SKM-1 (cell line): ENCODE results near the gene FNIP2.
"Not testable (repeated sequence)": the region's sequence is repeated elsewhere in the genome, so short reads cannot be mapped to it uniquely, and the experiment has no call there.

Experiments used
- DNase-seq: peaks from one replicate; lab custom pipeline; 2025; ENCODE audit not compliant: unreplicated experiment; lab: John Stamatoyannopoulos, UW

The FNIP2 gene

DNA sequence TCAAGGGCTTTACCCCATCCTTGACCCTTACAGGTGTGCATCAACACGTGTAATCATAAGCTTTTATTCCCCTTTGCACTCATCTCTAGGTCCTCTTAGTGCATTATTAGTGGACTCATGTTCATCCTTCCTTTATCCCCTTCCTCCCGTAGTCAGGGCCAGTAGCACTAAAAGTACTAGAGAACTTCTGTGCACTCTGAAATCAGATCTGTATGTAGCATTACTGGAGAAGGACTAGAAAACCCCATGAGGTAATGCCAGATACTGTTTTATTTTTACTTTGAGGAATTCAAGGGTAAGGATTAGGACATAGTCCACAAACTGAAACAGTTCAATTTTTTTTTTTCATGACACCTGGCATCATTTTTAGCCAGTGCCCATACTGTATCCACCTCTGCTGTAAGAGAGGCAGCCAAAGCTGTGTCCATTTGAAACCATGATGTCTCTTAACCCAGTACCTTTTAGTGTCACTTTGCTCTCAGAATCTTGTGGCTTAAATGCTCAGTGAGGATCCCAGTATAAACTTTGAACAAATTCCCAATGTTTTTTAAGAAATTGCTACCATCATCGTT is 134.7 kb downstream of the FNIP2 start:
- no peak for DNase-seq

DNA sequence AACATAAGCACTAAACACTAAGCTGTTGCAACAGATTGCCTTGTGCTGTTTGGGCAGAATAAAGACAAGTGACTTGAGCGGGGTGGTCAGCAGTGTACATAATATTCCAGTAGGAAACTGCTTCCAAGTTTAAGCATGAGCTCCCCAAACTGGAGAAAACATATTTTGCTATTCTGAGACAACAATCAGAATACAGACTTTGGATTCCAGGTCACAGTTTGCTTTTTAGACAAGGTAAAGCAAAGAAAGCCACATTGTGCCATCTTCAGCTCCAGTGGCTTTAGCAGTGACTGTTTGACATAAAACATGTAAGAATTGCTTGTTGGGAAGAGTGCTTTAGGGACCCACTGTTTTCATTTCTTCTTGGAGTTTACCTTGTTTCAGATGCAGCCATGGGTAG is 136.0 kb downstream of the FNIP2 start:
- DNase-seq: no peak

- no peak for DNase-seq
Observed at GRCh38 chr4:158906073-158906472, 137.2 kb downstream of the FNIP2 start.

DNA sequence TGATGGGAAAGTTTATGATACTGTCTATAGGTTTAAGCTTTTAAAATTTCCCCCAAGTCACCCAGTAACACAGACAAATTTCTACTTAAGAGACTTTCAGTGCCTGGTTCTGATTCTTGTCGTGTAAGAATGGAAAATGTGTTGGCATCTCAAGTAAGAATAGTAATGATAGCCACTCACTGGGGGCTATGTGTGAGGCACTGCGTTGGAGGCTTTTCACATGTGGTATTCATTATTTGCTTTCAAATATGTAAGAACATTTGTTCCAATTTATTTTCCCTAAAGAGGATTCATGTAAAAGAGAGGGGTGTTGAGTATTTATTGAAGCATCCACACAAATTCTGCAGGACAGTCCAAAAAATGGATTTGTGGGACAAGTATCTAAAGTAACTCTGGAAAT is 143.6 kb downstream of the FNIP2 start:
- no peak for DNase-seq

DNA sequence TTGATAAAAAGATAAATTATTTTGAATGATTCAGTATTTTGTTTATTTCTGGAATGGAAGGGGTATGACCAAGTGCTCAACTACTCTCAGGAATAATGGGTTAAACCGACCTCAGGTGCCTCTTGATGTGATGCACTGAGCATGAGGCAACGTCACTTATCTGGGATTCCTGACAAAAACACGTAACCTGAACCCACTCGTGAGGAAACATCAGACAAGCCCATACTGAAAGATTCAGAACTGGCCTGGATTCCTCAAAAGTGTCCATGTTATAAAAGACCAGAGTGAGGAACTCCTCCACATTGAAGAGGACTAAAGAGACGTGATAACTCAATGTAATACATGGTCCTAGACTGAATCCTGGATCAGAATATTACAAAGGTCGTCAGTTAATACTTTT is 144.0 kb downstream of the FNIP2 start:
- no peak for DNase-seq

- no peak for DNase-seq
Observed at GRCh38 chr4:158913766-158914165, 144.9 kb downstream of the FNIP2 start.

DNA sequence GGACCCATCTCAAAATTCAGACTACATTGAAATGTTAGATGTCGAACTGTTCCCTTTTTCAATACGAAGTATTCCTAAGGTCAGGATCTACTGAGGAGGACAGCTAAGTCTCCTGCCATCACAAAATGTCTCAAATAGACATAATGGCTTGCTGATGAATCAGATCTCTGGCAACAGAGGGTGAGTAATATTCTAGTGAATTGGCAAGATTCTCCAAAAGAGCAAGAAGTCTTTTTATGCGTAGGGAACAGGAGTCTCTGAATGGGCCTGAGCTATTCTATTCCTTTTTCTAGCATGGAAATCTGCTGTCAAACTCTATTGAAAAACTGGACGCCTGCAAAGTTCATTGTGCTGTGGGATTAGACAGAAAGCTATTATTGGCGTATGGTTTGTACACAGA is 145.4 kb downstream of the FNIP2 start:
- no peak for DNase-seq

- DNase-seq: no peak
Observed at GRCh38 chr4:158915683-158916241, 146.9 kb downstream of the FNIP2 start.

- DNase-seq: not testable (repeated sequence)
Observed at GRCh38 chr4:158920452-158920996, 151.7 kb downstream of the FNIP2 start.

DNA sequence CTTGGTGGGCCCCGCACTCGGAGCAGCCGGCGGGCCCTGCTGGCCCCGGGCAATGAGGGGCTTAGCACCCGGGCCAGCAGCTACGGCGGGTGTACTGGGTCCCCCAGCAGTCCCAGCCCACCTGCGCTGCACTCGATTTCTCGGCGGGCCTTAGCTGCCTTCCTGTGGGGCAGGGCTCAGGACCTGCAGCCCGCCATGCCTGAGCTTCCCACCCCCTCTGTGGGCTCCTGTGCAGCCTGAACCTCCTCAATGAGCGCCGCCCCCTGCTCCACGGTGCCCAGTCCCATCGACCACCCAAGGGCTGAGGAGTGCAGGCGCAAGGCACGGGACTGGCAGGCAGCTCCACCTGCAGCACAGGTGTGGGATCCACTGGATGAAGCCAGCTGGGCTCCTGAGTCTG is 158.9 kb downstream of the FNIP2 start:
- DNase-seq: not testable (repeated sequence)

DNA sequence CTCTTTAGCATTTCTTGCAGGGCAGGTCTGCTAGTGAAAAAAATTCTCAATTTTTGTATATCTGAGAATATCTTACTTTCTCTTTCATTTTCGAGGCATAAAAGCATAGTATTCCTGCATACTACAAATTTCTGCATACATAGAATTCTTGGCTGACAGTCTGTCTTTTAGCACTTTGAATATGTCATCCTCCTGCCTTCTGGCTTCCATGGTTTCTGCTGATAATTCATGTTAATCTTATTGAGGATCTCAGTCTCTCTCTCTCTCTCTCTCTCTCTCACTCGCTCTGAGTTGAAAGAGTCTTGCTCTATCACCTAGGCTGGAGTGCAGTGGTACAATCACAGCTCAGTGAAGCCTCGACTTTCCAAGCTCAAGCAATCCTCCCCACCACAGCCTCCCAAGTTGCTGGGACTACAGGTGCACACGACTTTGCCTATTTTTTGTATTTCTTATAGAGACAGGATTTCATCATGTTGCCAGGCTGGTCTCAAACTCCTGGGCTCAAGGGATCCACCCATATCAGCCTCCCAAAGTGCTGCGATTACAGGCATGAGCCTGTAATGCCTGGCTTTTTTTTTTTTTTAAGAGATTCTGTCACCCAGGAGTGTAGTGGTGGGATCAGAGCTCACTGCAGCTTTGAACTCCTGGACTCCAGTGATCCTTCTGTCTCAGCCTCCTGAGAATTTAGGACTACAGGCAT is 161.3 kb downstream of the FNIP2 start:
- DNase-seq: no peak

- DNase-seq: no peak
Observed at GRCh38 chr4:158930639-158930972, 161.8 kb downstream of the FNIP2 start.

DNA sequence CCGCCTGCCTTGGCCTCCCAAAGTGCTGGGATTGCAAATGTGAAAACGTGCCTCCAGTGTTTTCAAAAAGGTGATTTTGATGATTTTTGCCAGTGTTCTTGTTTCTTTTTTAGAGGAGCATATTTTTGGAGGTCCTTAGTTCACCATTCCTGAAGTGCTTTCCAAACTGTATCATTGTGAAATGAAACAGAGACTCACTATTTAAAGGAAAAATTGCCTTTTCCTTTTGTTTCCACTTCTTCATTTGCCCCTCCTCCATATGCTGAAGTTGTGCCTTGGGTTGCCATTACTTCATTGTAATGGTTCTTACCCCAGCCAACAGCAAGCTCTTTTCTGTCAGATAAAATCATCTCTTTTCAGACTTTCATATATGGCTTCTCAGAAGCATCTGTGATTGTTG is 164.4 kb downstream of the FNIP2 start:
- no peak for DNase-seq

GRCh38 chr4:158934996-158935669 is 166.3 kb downstream of the FNIP2 start:
- no peak for DNase-seq

GRCh38 chr4:158936238-158936637 is 167.4 kb downstream of the FNIP2 start:
- peak; percentile 87 for DNase-seq

DNA sequence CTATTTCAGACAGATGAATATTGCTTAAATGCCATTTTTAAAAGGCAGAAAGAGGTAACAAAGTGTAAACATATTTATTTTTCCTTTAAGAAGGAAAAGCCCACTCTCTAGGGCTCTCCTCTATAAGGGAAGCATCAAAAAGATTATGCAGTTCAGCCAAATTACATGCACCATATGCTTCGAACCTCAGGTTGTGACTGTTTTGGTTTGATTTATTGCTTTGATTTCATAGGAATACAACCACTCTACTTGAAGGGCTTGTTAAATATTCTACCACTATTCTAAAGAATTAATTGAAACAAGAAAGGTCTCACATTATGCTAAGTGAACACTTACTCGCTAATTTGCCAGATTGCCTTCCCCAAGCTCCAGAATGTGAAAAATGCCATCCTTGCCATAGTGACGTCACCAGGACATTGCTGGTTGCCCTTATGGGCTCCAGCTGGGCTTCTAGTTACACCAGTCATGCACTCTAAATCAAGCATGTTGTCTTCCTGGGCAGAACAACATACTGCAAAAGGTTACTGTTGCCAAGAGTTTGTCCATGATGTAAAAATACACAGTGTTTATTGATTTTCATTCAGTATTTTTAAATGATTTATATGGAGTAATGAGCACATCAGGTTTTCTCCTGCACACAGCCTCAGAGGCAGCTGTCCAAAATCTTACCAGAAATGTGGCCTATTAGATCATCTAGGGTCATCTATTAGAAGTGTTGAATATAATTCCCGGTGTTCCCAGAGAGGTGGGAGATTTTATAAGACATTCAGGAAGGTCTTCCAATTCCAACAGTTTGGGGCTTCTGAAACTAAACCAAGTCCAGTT is 169.6 kb downstream of the FNIP2 start:
- DNase-seq: no peak

DNA sequence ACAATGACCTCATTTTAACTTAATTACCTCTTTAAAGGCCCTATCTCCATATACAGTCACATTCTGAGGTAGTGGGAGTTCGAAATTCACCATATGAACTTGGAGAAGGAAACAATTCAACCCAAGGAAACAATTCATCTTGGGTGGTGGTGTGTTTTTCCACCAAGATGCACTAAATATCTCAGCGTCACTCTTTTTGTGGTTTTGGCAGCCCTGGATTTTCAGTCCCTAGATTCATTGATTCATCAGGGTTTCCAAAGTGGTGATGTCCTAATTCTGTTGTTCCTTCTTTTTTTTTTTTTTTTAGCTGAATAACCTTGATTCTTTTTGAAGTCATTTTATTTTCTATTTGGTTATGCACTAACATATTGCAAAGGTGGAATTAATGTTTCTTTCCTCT is 171.4 kb downstream of the FNIP2 start:
- DNase-seq: no peak

DNA sequence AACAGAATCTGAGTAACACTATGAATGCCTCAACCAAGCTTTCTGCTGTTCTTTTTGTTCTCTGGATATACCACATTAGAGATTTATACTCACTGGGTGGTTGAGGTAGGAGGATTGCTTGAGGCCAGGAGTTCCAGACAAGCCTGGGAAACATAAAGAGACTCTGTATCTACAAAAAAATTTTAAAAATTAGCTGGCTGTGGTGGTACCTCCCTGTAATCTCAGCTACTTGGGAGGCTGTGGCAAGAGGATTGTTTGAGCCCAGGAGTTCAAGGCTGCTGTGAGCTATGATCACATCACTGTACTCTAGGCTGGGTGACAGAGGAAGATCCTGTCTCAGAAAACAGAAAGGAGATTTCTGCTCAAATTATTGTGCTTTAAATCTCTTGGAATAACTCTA is 172.5 kb downstream of the FNIP2 start:
- no peak for DNase-seq

DNA sequence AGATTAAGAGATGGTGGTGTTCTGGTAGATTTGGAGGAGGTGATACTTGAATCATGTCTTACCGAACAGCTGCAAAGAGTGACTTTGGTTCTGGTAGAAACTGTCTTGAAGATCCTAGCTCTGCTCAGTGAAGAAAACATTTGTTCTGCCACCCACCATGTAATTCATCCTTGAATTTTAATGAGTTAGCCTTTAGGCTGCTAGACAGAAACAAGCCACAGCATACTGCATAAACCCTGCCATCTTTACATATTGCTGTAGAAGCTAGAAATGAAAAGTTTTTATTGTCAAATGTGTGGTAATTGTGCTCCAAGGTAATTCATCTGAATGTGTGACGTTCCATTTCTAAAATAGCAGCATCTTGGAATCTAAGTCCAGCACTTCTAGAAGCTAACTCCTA is 173.1 kb downstream of the FNIP2 start:
- DNase-seq: no peak

- DNase-seq: no peak
Observed at GRCh38 chr4:158945529-158946108, 176.8 kb downstream of the FNIP2 start.

DNA sequence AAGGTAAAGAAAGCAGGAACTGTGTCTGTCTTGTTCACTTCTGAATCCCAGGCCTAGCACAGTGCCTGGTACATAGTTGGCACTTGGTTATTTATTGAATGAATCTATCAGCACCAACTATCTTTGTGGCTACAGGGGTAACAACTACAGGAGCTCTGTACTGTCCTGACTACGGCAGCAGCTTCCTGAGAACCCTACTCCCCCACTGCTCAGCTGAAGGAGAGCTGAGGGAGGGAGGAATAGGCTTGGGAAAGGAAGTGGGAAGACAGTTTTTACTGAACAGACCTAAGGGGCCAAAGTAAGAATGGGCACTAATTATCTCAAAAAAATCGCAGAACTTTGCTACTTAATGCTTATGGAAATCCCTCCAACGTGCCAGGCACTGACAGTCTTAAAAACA is 178.0 kb downstream of the FNIP2 start:
- no peak for DNase-seq
